CD4-positive, alpha-beta T cell treated with Interleukin-21 for 1 hour (primary cell): Measurements from ENCODE around the gene ALDH4A1.
A peak's percentile ranks its signal among the peaks of the same experiment; 100 is the strongest.

ENCODE experiments used
- DNase-seq: peaks from one replicate; pipeline ENCODE4 v3.0.0-alpha.2; 2020

ALDH4A1 gene, protein sequence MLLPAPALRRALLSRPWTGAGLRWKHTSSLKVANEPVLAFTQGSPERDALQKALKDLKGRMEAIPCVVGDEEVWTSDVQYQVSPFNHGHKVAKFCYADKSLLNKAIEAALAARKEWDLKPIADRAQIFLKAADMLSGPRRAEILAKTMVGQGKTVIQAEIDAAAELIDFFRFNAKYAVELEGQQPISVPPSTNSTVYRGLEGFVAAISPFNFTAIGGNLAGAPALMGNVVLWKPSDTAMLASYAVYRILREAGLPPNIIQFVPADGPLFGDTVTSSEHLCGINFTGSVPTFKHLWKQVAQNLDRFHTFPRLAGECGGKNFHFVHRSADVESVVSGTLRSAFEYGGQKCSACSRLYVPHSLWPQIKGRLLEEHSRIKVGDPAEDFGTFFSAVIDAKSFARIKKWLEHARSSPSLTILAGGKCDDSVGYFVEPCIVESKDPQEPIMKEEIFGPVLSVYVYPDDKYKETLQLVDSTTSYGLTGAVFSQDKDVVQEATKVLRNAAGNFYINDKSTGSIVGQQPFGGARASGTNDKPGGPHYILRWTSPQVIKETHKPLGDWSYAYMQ

DNA sequence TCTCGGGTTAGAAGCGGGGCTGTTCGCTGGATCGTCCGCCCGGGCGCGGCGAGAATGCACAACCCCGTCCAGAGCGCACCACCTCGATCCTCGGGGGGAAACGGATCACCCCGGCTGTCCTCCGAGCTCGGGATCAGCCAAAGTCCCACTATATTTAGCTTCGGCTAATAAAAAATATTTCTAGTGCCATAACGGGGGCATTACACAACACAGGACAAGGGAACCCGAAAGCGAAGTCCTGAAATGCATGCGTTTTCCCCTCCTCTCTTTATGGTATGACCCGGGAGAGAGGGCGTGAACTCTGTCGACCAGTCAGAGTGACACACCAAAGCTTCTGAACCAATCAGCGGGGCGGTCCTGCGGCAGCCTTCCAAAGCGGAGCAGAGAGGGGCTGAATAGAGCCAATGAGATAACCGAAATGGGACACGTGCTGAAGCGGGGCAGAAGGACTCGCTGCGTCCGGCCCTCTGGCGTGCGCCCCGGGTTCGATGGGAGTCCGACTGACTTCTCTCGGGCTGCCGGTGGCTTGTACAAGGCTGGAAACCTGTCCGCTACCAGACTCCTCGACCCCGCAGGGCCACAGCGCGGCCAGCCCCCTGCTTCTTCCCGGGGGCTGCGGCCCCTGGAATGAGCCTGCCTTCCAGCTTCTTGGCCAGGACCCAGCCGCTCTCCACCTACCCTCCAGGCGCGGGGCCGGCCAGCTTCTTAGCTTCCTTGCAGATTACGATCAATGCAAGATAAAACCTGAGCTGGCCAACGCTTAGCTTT, at the start of gene ALDH4A1:
TSS of gene ALDH4A1 (minus strand) at position 33 of the 768 bp plus-strand sequence. CDS start at position 1, 32 bp downstream.
- DNase-seq = peak; percentile 97

DNA sequence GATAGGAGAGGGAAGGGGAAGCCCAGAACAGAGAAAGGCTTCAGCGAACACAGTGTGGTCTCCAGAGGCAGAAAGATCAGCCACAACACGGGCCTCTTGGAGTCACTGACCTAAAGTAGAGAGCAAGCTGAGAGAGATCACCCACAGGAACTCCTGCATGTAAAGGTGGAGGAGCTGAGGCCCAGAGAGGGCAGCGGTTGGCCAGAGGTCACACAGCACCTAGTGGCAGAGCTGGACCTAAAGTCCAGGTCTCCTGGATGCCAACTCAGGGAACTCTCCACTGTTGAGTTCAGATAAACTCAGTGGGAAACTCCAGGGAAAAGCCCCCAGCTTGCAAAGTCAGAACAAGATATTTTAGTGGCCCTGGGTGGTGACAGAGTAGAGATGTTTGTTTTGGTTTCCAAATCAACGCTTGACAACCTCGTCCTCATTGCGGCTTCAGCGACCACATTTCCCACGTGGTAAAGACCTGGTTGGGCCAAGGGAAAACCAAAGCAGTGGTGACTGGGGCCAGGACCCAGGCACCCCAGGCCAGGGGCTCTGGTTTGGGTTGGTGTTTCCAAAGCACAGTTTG, 49.5 kb upstream of the ALDH4A1 start:
- DNase-seq = peak; percentile 91

DNA sequence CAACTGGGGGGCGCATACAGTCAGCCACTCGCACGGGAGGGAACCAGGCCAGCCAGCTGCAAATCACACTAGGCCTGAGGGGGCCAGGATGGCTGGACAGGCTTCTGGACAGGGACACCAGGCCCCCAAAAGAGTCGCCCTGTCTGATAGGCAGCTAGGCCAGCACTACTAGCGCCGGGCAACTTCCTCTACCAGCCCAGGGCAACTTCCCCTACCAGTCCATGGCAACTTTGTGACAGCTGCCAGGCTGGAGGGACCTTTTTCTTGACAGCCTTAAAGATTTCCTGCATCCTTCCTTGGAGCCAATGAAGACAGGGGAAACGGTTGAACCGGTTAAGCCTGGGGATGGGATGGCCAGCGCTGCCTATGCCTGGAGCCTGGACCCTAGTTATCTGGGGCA, 49.1 kb upstream of the ALDH4A1 start:
- DNase-seq = peak; percentile 50

DNA sequence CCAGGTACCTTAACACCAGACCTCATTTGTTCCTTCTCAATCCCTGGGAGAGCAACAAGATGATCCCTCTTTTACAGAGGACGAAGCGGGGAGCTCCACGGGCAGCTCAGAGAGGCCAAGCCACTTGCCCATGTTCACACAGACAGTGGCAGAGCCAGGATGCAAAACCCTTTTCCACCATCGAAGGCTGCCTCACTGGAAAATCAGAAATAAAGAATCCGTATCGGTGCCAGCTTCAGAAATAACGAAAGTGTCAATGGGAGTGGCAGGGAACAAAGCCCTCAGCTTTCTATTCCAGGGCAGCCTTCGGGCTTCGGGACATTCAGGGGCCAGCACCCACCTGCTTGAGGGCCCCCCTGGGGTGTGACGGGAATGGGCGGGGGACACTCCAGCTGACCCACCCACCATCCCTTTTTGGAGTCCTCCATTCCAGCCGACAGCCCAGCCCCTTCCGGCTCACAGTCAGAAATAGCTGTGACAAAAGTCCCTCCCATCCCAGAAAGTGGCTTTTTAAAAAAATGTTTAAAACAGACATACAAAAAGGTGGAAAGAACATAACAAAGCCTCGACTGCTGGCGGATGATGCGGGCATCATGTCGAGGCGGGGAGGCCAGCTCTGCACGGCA, 48.2 kb upstream of the ALDH4A1 start:
- peak; percentile 80 for DNase-seq

DNA sequence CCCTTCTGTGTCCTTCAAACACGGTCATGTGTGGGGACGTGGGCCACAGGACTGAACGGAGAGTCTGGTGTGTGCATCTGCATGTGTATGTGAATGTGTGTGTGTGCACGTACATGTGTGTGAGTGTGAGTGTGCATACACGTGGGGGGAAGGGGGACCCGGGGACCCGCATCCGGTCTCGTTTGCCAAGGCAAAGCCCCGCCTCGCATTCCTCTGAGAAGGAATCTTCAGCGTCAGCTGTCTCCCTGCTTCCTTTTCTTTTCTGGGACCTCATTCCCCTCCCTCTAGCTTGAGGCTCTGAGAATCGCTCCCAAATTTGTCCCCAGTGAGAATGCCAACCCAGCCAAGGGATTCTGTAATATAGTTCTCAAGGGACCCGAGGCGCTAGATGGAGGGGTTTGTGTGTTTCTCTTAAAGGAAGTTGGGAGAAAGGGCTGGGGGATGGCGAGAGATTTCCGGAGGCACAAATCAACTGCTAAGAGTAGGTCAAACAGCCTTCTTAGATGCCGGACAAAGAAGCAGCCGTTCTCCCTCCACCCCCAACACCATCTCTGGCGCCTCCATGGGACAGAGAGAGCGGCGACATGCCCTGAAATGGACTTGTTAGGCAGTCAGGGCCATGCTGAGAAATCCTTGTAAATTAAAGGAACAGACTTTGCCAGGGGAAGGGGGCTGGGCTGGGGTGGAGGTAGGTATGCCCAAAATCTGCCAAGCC, 47.5 kb upstream of the ALDH4A1 start:
- DNase-seq = peak; percentile 37

DNA sequence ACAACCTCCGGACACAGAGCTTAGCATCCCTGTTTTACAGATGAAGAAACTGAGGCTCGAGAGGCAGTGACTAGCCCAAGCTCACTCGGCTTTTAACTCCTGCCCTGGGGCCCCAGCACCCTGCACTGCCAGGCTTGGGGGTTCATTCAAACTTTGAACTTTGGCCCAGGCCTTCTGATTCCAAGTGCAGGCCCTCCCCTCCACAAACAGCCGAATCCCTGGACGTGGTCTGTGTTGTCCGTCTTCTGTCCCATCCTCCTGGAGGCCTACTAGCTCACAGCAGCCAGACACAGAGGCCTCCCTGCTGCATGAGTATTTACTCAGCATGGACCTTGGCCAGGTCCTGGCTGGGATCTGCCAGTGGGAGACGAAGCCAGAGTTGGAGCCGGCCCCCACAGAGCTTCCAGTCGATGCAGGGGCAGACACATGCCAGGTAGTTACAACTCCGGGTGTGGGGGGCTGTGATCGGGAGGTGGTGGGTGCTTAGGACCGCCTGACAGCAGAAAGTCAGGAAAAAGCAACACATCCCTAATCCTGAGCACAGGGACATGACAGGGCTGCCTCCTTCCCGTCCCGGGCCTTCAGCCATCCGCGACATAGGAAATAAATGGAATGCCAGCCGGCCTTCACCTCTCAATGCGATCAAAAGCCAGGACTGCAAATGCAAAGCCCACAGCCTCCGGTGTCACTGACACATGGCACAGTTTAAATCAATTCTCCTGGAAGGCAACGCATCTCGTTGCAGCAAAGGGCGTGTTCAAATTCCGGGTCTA, 46.7 kb upstream of the ALDH4A1 start:
- no peak for DNase-seq

DNA sequence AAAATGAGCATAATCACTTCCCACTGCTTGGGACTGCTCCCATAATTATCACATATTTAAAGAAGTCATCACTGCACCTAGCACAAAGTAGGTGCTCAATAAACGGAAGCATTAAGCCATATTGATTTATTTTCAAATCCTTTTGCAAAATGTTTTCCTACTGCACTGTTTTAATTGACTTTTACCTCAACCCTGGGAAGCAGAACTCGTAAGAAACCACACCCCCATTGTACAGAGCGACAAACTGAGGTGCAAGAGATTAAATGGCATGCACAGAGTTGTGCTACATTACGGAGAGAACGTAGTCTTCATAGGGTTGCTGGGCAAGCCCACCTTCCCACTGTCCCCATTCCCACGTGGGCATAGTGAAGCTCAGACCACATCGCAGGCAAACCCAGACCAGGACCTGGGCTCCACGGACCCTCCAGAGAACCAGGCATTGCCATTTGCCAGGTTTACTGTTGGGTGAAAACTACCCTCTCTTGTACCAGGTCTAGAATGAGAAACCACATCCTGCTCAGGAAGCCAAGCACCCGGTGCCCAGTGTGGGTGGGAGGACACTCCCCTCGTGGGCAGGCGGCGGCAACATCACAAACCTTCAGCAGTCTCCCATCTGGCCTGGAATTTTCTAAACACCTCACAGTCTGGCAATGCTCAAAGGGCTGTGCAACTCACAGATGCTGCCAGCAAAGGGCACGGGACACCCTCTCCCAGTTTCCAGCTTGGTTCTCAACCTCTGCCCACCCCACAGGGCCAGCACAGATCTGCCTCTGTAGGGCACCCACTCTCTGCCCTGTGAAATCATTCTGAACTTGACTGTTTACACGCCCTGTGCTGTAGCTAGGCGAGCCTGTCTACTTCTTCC, 45.9 kb upstream of the ALDH4A1 start:
- DNase-seq = peak; percentile 83

DNA sequence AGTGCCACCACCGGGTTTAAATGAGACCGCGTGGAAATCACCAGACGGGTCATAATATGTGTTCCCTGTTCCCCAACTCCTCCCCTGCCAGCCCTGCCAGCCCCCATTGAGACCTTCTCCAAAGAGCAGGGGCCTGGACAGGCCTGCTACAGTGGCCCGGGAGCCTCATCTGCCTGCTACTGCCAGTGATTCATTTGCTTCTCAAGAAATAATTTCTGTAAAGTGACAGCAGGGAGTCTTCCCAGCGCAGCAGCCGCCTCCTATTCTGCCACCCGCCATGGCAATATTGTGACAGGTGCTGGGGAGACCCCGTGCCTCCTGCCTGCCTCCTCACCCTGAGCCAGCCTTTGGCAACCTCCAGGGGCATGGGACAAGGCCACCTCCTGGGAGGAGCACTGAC, 45.2 kb upstream of the ALDH4A1 start:
- DNase-seq = no peak

DNA sequence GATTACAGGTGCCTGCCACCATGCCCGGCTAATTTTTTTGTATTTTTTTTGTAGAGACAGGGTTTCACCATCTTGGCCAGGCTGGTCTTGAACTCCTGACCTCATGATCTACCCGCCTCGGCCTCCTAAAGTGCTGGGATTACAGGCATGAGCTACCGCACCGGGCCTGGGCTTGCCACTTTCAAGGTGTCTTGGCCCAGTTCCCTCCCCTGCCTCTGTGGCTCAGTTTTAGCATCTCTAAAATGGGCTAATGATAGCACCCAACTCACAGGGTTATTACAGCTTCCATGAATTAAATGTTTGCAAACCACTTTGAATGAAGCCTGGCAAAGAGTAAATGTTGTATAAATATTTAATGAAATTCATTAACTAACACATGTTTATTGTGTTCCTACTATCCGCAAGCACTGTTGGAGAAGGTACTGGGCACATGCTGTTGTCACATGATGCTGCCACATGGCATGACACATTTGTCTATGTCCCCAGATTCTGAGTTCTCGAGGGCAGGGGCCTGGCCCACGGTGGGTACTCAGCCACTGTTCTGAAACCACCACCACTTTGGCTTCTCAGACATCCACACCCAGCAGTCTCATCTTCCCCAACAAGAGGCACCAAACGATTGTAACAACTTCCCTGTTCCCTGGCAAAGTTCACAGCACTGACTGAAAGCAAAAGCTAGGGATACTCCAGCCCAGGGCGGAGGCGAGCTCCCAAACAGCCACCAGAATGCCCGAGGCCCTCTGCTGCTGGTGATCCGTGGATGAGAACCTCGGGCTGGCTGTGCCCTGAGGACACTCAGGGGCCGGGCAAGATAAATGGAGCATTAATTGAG, 44.4 kb upstream of the ALDH4A1 start:
- DNase-seq = no peak

DNA sequence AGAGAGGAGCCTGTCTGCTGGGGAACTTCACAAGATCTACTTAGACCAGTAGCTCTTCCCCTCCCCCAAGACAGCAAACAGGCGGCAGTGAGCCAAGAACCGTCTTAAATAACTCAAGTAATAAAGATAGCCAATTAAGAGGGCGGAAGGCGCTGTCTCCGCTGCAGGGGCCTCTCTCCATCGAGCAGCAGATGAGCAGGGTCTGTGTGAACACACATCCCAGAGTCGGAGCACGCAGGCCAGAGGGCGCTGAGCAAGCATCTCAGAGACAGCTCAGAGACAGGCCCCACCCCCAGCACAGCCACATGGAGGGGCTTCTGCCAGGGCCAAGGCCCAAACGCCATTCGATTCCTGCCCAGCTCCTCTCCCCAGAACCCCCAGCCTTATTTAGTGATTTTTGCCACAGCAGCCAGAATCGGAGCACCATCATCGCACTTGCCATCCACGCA, 43.1 kb upstream of the ALDH4A1 start:
- DNase-seq = no peak

DNA sequence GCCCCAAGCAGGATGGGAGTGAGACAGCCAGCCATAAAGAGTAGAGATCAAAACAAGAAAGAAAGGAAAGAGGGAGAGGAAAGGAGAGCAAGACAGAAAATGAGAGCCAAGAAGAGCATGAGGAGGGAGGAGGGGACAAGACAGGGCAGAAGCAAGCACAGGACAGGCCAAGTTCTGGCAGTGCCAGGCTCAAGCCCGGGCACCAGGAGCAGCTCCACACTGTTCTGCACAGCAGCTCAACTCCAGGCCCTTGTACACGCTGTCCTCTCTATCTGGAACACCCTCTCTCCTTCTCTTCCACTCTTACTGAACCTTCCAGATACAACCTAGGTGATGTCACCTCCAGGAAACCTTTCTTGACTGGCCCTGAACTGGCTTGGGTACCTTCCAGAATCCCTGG, 42.5 kb upstream of the ALDH4A1 start:
- no peak for DNase-seq

DNA sequence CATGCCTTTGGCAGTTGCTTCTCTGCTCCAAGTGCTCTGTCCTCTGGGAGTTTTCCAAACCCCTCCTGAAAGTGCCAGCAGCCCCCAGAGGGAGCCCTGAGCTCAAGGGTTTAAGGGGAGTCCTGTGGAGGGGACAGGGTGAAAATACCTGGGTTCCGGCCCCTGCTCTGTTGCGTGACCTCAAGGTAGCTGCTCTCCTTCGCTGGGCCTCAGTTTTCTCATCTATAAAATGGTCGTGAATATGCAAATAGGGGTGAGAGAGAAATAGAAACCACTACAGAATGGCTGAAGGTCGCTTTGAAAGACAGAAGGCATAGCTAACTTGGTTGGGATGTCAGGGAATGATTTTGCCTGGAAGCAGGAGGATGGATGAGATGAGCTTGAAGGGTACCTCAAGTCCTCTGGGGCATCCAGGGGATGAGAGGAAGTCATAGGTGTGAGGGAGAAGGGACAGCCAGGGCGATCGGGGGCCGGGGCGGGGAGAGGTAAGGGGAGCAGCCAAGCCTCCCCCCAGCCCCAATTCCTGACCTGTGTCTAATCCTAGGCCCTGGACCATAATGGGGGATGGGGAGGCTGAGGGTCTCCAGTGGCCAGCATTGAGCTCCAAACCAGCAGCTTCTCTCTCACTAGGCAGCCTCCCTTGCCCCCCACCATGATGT, 41.7 kb upstream of the ALDH4A1 start:
- no peak for DNase-seq

DNA sequence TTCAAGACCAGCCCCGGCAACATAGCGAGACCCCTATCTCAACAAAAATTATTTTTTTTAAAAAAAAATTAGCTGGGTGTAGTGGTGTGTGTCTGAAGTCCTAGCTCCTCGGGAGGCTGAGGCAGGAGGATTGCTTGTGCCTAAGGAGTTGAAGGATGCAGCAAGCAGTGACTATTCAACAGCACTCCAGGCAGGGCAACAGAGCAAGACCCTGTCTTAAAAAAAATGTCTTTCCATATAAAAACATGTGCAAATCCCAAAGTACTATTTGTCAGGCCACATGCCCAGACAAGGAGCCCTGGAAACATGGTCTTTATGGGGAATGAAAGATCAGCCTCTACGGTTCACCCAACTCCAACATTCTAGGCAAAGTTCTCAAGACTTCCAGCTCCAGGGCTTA, 40.8 kb upstream of the ALDH4A1 start:
- no peak for DNase-seq

DNA sequence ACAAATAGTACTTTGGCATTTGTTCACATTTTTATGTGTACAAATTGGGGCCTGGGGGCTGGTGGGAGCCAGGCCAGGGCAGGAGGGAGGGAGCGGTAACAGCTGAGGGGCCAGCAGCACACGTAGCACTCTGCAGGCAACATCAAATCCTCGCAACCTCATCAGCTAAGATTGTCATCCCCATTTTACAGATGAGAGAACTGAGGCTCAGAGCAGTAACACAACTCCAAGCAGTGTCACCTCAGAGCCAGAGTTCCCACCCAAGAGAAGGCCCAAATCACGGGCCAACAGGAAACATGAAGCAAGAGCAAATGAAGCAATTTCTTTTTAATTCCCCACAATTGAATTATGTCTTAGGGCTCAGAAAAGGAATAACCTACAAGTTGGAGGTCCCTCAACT, 40.0 kb upstream of the ALDH4A1 start:
- no peak for DNase-seq

DNA sequence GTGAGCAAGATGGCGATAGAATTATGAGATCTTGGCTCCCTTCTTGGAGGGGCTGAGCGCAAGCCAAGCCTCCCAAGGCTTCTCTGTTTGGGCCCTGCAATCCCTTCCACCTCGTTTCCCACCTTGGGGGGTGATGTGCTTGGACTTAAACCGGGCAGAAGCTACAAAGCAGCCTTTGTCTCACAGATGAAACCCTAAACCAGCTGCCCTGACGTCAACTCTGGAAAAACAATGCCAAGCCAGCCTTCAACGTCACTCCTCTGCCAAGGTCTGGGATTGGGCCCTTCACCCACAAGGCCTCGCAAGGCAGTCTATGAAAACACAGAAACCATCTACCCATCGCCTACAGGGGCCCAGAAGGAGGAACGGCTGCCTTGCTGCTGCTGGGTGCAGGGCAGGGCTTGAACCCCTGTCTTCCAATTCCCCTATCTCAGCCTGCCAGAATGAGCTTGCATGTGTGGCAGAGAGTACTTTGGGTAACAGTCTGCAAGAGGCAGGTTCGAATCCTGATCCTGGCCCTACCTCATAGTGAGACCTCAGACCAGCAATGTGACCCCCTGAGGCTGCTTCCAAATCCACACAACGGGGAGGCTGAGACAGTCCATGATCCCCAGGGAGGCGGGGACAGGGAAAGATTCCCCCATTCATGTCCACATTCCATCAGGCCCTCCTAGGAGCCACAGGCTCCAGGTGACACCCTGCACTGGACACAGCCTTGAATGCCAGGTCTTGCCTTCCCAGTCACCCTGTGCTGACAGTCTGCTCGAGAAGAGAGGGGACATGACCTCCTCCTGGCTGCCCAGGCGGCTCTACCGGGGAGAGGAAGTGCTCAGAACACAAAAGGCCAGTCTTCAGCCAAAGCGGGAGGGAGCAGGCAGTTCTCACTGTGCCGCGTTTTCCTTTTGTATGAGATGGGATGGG, 39.1 kb upstream of the ALDH4A1 start:
- DNase-seq = no peak

DNA sequence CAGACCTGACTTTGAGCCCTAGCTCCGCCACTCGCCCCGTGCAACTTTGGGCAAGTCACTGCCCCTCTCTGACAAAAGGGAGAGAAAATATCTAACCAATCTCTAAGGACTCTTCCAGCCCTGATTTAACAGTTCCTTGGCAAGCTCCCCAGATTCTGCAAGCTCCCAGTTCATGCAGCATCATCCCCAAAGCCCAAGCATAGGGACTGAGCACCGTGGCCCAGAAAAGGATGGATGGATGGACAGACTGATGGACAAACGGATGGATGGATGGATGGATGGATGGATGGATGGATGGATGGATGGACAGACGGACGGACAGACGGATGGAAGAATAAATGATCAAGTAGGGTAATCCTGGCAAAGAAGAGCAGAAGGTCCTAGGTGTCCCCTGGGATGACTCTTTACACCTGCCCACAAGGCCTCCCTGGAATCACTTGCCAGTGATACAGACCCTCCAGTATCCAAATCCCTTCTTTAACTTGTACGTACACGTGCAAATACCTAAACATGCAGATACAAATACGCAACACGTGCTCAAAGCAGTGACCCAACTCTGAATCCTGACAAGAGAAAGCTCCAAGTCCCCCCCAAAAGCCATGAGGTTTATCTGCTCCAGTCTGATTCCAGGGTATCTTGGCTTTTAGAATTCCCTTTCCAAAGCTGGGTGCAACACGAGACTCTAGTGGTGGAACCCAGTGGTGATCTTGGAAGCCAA, 38.1 kb upstream of the ALDH4A1 start:
- no peak for DNase-seq
